A673 (cell line): ENCODE measurements around the gene MSI2.

Experiments
- CTCF ChIP-seq: fragments of 300-800, 200-600 bp; sonication (generic); conservative IDR thresholded peaks from 2 replicates; pipeline ENCODE4 v1.5.1; 2017; ENCODE audit warnings: low read depth, mild to moderate bottlenecking, antibody characterized with exemption, low read length, moderate library complexity, mixed read lengths
- EZH2 ChIP-seq: fragments of 200-600 bp; sonication (generic); IDR thresholded peaks from 2 replicates; pipeline ENCODE4 v1.6.1; 2017; ENCODE audit warnings: borderline replicate concordance, low read depth, mild to moderate bottlenecking, mixed read lengths, antibody characterized with exemption, low read length; ENCODE audit not compliant: poor library complexity, severe bottlenecking

- TF ChIP-seq CTCF (no peak), EZH2 (no peak)
Observed at GRCh38 chr17:57676543-57676942, 420.2 kb downstream of the MSI2 start.
